HCT116 (cell line): ENCODE measurements around the gene LFNG. TPM values are rescaled to one million over a fixed set of nuclear protein-coding genes. Genes with fewer than 3 reads are reported as not detected.

Experiments
- ATAC-seq: fragments of 200-7000 bp; cut with Tn5 transposase; 2 replicates; pipeline ENCODE4 v1.9.1; 2020; ENCODE audit warnings: mild to moderate bottlenecking, moderate library complexity
- BruUV-seq: library from RNA; stranded (reverse); fragments of 400-500 nt; replicated peaks from 2 replicates; lab custom pipeline; 2021; lab: Mats Ljungman, UMichigan
- CTCF ChIA-PET: fragments of 300-600 bp; sonication (Branson Sonifier 250); formaldehyde crosslinking; loops from one replicate; lab custom pipeline; 2021; ENCODE audit warnings: antibody characterized with exemption; lab: Charles Lee
- POLR2A ChIA-PET: fragments of 300-600, 350-600 bp; sonication (Branson Sonifier 250); formaldehyde crosslinking; loops from one replicate; lab custom pipeline; 2021; ENCODE audit warnings: antibody characterized with exemption; lab: Charles Lee
- RAD21 ChIA-PET, 2 experiments: fragments of 300-600 bp; sonication (Branson Sonifier 250); formaldehyde crosslinking; loops; one replicate each; lab custom pipeline; 2023; ENCODE audit warnings: low total read pairs in 2 of 2; ENCODE audit not compliant: uncharacterized antibody in 2 of 2, unreplicated experiment in 2 of 2, low non-redundant PET in 1 of 2; lab: Charles Lee
- DNase-seq: peaks from one replicate; pipeline ENCODE4 v3.0.0-alpha.2; 2010; ENCODE audit warnings: low read depth, low spot score
- H2AFZ ChIP-seq: fragments of 200-600 bp; shearing (Covaris generic), sonication (generic); 2 replicates; pipeline ENCODE4 v1.6.1; 2017; ENCODE audit warnings: low read depth, mixed run types, mixed read lengths, antibody characterized with exemption, low read length; ENCODE audit not compliant: poor library complexity, severe bottlenecking
- H3K27ac ChIP-seq: 2 replicates; pipeline ENCODE4 v1.5.1; 2012; ENCODE audit warnings: low read depth, low read length
- H3K27me3 ChIP-seq: fragments of 200-600 bp; sonication (generic); 2 replicates; pipeline ENCODE4 v1.6.1; 2016; ENCODE audit warnings: mixed run types, low read length, mixed read lengths; ENCODE audit not compliant: insufficient read depth
- H3K36me3 ChIP-seq, 2 experiments: fragments of 200-500 bp in 1 of 2; fragments of 200-600 bp in 1 of 2; sonication (Bioruptor generic) in 1 of 2; sonication (generic) in 1 of 2; 2 replicates each; pipeline versions ENCODE4 v1.5.1 to v1.6.1; 2014 to 2016; ENCODE audit warnings: low read length in 2 of 2, inconsistent platforms in 1 of 2, mixed read lengths in 1 of 2, mixed run types in 1 of 2; ENCODE audit not compliant: insufficient read depth in 2 of 2, control insufficient read depth in 1 of 2
- H3K4me1 ChIP-seq, 2 experiments: fragments of 200-600 bp in 1 of 2; sonication (generic) in 1 of 2; 2 replicates each; pipeline versions ENCODE4 v1.5.1 to v1.6.1; 2012 to 2017; ENCODE audit warnings: low read length in 2 of 2, inconsistent platforms in 1 of 2, mild to moderate bottlenecking in 1 of 2, mixed read lengths in 1 of 2, mixed run types in 1 of 2, moderate library complexity in 1 of 2; ENCODE audit not compliant: insufficient read depth in 2 of 2, control insufficient read depth in 1 of 2
- H3K4me2 ChIP-seq: fragments of 200-600 bp; sonication (generic); 2 replicates; pipeline ENCODE4 v1.6.1; 2017; ENCODE audit warnings: mixed run types, low read length, mixed read lengths
- H3K4me3 ChIP-seq, 2 experiments: fragments of 200-600 bp in 1 of 2; sonication (generic) in 1 of 2; replicated peaks in 1 of 2; 2 replicates each; pipeline ENCODE4 v1.5.1; 2011 to 2016; ENCODE audit warnings: low read length in 2 of 2, control low read depth in 1 of 2, low read depth in 1 of 2, mild to moderate bottlenecking in 1 of 2, mixed read lengths in 1 of 2, mixed run types in 1 of 2
- H3K79me2 ChIP-seq: fragments of 200-600 bp; sonication (generic); 2 replicates; pipeline ENCODE4 v1.6.1; 2017; ENCODE audit warnings: mild to moderate bottlenecking, mixed run types, low read length, moderate library complexity, mixed read lengths; ENCODE audit not compliant: insufficient read depth
- H3K9ac ChIP-seq: fragments of 200-600 bp; sonication (generic); 2 replicates; pipeline ENCODE4 v1.6.1; 2016; ENCODE audit warnings: low read length, mixed read lengths
- H3K9me2 ChIP-seq: fragments of 200-600 bp; sonication (generic), shearing (Covaris generic); 2 replicates; pipeline ENCODE4 v1.6.1; 2017; ENCODE audit warnings: mixed run types, mild to moderate bottlenecking, moderate library complexity; ENCODE audit not compliant: insufficient read depth
- H3K9me3 ChIP-seq, 2 experiments: fragments of 200-500 bp in 1 of 2; fragments of 200-600 bp in 1 of 2; sonication (Bioruptor generic) in 1 of 2; sonication (generic) in 1 of 2; 2 replicates each; pipeline ENCODE4 v1.6.1; 2014 to 2017; ENCODE audit warnings: low read length in 2 of 2, mixed read lengths in 2 of 2, inconsistent platforms in 1 of 2, low read depth in 1 of 2, mild to moderate bottlenecking in 1 of 2, mixed run types in 1 of 2, moderate library complexity in 1 of 2; ENCODE audit not compliant: control insufficient read depth in 1 of 2, insufficient read depth in 1 of 2
- H4K20me1 ChIP-seq: fragments of 200-600 bp; sonication (generic), shearing (Covaris generic); 2 replicates; pipeline ENCODE4 v1.6.1; 2017; ENCODE audit warnings: mixed run types, mild to moderate bottlenecking, moderate library complexity; ENCODE audit not compliant: insufficient read depth
- CEBPB ChIP-seq: IDR thresholded peaks from 2 replicates; pipeline ENCODE4 v1.6.1; 2012; ENCODE audit warnings: low read depth
- FOSL1 ChIP-seq: IDR thresholded peaks from 2 replicates; pipeline ENCODE4 v1.6.1; 2012; ENCODE audit warnings: low read depth
- RAD21 ChIP-seq: IDR thresholded peaks from 2 replicates; pipeline ENCODE4 v1.6.1; 2012; ENCODE audit warnings: low read depth, mild to moderate bottlenecking
- SIN3A ChIP-seq: IDR thresholded peaks from 2 replicates; pipeline ENCODE4 v1.6.1; 2012; ENCODE audit warnings: low read depth
- SP1 ChIP-seq: IDR thresholded peaks from 2 replicates; pipeline ENCODE4 v1.6.1; 2012; ENCODE audit warnings: low read depth
- YY1 ChIP-seq: IDR thresholded peaks from 2 replicates; pipeline ENCODE4 v1.6.1; 2011; ENCODE audit warnings: low read length, low read depth, moderate library complexity, mild to moderate bottlenecking; ENCODE audit not compliant: insufficient replicate concordance; ENCODE audit errors: extremely low read depth
- ZFX ChIP-seq: fragments of 450-650 bp; IDR thresholded peaks from 2 replicates; pipeline ENCODE4 v1.6.1; 2017
- intact Hi-C: fragments of 100-400 bp; cut with micrococcal nuclease; formaldehyde crosslinking; loops from 2 replicates; pipeline ENCODE4 v1.10.0; 2022
- total RNA-seq: library from RNA; stranded (reverse); gene quantifications from one replicate; pipeline ENCODE4 v1.2.1, GENCODE V29; 2021; ENCODE audit not compliant: unreplicated experiment
- TF ChIP-seq, protein P1 (sequence below): IDR thresholded peaks from 2 replicates; pipeline ENCODE4 v1.6.1; 2012
- TF ChIP-seq, protein P2 (sequence below), 3 experiments: fragments of 200-600 bp in 1 of 3; sonication (generic) in 1 of 3; IDR thresholded peaks in 2 of 3; conservative IDR thresholded peaks in 1 of 3; 2 replicates each; pipeline ENCODE4 v1.5.1; 2012 to 2017; ENCODE audit warnings: low read depth in 2 of 3, low read length in 2 of 3, antibody characterized with exemption in 1 of 3, borderline replicate concordance in 1 of 3, control low read depth in 1 of 3, mild to moderate bottlenecking in 1 of 3, mixed read lengths in 1 of 3, mixed run types in 1 of 3, moderate library complexity in 1 of 3; ENCODE audit not compliant: insufficient read depth in 1 of 3
- TF ChIP-seq, protein P3 (sequence below): IDR thresholded peaks from 2 replicates; pipeline ENCODE4 v1.6.1; 2012; ENCODE audit warnings: low read depth
- TF ChIP-seq, protein P4 (sequence below): IDR thresholded peaks from 2 replicates; pipeline ENCODE4 v1.6.1; 2012

LFNG gene
- total RNA-seq, 1 experiment from 2014 or later: 14.3 TPM

DNA sequence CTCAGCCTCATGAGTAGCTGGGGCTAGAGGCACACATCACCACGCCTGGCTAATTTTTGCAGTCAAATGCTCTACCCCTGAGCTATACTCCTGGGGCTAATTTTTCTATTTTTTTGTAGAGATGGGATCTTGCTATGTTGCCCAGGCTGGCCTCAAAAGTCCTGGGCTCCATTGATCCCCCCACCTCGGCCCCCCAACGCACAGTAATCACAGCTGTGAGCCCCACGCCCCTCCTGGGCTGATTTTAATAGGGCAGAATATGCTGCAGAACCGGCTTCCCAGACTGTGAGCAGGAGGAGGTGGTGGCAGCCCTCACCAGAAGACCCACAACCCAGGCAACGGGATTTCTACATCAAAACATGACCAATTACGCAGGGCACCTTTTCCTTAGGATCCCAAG, 20.6 kb downstream of the LFNG start:
- H3K27ac ChIP-seq: no peak overlapping the region
- CTCF ChIA-PET: no interaction called here
- no peaks in the 10 kb centered on the region for H3K79me2 ChIP-seq
- H3K36me3 ChIP-seq: peaks cover 10 to 14% of the 10 kb centered on the region in 2 experiments; a peak in 3 of 4 replicates
- intact Hi-C loops: no loop called here
- H3K9me2 ChIP-seq: no peaks in the 10 kb centered on the region
- TF ChIP-seq SIN3A: no peak
- TF ChIP-seq SP1: no peak
- no peak for TF ChIP-seq ZFX
- TF ChIP-seq, protein P1, sequence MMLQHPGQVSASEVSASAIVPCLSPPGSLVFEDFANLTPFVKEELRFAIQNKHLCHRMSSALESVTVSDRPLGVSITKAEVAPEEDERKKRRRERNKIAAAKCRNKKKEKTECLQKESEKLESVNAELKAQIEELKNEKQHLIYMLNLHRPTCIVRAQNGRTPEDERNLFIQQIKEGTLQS: no peak
- TF ChIP-seq, protein P2, sequence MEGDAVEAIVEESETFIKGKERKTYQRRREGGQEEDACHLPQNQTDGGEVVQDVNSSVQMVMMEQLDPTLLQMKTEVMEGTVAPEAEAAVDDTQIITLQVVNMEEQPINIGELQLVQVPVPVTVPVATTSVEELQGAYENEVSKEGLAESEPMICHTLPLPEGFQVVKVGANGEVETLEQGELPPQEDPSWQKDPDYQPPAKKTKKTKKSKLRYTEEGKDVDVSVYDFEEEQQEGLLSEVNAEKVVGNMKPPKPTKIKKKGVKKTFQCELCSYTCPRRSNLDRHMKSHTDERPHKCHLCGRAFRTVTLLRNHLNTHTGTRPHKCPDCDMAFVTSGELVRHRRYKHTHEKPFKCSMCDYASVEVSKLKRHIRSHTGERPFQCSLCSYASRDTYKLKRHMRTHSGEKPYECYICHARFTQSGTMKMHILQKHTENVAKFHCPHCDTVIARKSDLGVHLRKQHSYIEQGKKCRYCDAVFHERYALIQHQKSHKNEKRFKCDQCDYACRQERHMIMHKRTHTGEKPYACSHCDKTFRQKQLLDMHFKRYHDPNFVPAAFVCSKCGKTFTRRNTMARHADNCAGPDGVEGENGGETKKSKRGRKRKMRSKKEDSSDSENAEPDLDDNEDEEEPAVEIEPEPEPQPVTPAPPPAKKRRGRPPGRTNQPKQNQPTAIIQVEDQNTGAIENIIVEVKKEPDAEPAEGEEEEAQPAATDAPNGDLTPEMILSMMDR (IDR thresholded peaks at IDR 0.05 in 2 of 3, conservative IDR thresholded peaks at IDR 0.05 in 1 of 3; ENCODE audit: borderline replicate concordance in 1 of 3, insufficient read depth in 1 of 3, low read depth in 2 of 3, low read length in 2 of 3): no peak
- TF ChIP-seq, protein P3, sequence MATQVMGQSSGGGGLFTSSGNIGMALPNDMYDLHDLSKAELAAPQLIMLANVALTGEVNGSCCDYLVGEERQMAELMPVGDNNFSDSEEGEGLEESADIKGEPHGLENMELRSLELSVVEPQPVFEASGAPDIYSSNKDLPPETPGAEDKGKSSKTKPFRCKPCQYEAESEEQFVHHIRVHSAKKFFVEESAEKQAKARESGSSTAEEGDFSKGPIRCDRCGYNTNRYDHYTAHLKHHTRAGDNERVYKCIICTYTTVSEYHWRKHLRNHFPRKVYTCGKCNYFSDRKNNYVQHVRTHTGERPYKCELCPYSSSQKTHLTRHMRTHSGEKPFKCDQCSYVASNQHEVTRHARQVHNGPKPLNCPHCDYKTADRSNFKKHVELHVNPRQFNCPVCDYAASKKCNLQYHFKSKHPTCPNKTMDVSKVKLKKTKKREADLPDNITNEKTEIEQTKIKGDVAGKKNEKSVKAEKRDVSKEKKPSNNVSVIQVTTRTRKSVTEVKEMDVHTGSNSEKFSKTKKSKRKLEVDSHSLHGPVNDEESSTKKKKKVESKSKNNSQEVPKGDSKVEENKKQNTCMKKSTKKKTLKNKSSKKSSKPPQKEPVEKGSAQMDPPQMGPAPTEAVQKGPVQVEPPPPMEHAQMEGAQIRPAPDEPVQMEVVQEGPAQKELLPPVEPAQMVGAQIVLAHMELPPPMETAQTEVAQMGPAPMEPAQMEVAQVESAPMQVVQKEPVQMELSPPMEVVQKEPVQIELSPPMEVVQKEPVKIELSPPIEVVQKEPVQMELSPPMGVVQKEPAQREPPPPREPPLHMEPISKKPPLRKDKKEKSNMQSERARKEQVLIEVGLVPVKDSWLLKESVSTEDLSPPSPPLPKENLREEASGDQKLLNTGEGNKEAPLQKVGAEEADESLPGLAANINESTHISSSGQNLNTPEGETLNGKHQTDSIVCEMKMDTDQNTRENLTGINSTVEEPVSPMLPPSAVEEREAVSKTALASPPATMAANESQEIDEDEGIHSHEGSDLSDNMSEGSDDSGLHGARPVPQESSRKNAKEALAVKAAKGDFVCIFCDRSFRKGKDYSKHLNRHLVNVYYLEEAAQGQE: no peak
- TF ChIP-seq CEBPB: no peak
- TF ChIP-seq FOSL1: no peak
- no peak for TF ChIP-seq YY1
- TF ChIP-seq RAD21: no peak
- TF ChIP-seq, protein P4, sequence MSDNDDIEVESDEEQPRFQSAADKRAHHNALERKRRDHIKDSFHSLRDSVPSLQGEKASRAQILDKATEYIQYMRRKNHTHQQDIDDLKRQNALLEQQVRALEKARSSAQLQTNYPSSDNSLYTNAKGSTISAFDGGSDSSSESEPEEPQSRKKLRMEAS: no peak
- BruUV-seq: no TSS peak
- RAD21 ChIA-PET: no interaction called here
- DNase-seq (no peak), ATAC-seq (no peak)
- H3K4me2 ChIP-seq: no peak overlapping the region
- H3K27me3 ChIP-seq: no peaks in the 10 kb centered on the region
- H4K20me1 ChIP-seq: no peaks in the 10 kb centered on the region
- H2AFZ ChIP-seq: no peak overlapping the region
- no peak overlapping the region for H3K4me3 ChIP-seq
- H3K9me3 ChIP-seq: no peaks in the 10 kb centered on the region
- H3K9ac ChIP-seq: no peak overlapping the region
- no peaks in the 10 kb centered on the region for H3K4me1 ChIP-seq
- POLR2A ChIA-PET: no interaction called here
